ENCODE results near the gene TUBA4B.

- TF ChIP-seq CTCF (IDR thresholded peaks at IDR 0.05; ENCODE audit: extremely low read depth in 1 of 2, insufficient read depth in 1 of 2, low read depth in 1 of 2, low read length in 2 of 2) (no peak), POLR2A (IDR thresholded peaks at IDR 0.05; ENCODE audit: low read depth, low read length) (no peak), POLR2AphosphoS5 (IDR thresholded peaks at IDR 0.05; ENCODE audit: insufficient read depth, low read depth, low read length) (no peak), FOS (IDR thresholded peaks at IDR 0.05; ENCODE audit: borderline replicate concordance, insufficient read depth, low read length) (no peak), JUN (IDR thresholded peaks at IDR 0.05; ENCODE audit: borderline replicate concordance, insufficient read depth, insufficient read length, low read depth) (no peak), MYC (IDR thresholded peaks at IDR 0.05; ENCODE audit: low read depth, low read length) (no peak), EZH2 (IDR thresholded peaks at IDR 0.05; ENCODE audit: borderline replicate concordance, low read depth, low read length, severe bottlenecking) (no peak)
- TF ChIP-seq, protein P1, sequence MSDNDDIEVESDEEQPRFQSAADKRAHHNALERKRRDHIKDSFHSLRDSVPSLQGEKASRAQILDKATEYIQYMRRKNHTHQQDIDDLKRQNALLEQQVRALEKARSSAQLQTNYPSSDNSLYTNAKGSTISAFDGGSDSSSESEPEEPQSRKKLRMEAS (IDR thresholded peaks at IDR 0.05; ENCODE audit: insufficient read depth, insufficient read length) = no peak
Measured at GRCh38 chr2:219213026-219213415, 40.0 kb upstream of the TUBA4B start.

Measured in endothelial cell of umbilical vein (primary cell).